ENCODE measurements around the gene SH2D1B. TPM values are rescaled to one million over a fixed set of nuclear protein-coding genes. Genes with fewer than 3 reads are reported as not detected.

Gene SH2D1B
- total and polyA plus RNA-seq, 2 donors (not counting 3 experiments of a cell fraction or from before 2014, with no cell fraction given): not detected

GRCh38 chr1:162359523-162360236 lies 52.3 kb downstream of the SH2D1B start:
- Histone ChIP-seq H3K9me3 (replicated peaks; ENCODE audit: control insufficient read depth, insufficient read depth, low read length) (no peaks in the 10 kb centered on the region), H3K9ac (replicated peaks; ENCODE audit: extremely low read depth, insufficient read depth, low read length) (no peak overlapping the region), H3K4me2 (ENCODE audit: insufficient read depth, low read length) (no peak overlapping the region), H4K20me1 (replicated peaks; ENCODE audit: control insufficient read depth, extremely low read depth, insufficient read depth, low read length) (no peaks in the 10 kb centered on the region), H3K27ac (ENCODE audit: insufficient read depth, low read depth, low read length) (no peak overlapping the region), H3K27me3 (ENCODE audit: control insufficient read depth in 2 of 2, insufficient read depth in 2 of 2, low read length in 2 of 2) (no peaks in the 10 kb centered on the region), H3K36me3 (ENCODE audit: control insufficient read depth in 2 of 2, extremely low read depth in 1 of 2, insufficient read depth in 2 of 2, low read length in 2 of 2) (peaks cover 0 to 9% of the 10 kb centered on the region in 2 experiments), H3K4me1 (ENCODE audit: control insufficient read depth, extremely low read depth, insufficient read depth, low read length) (no peaks in the 10 kb centered on the region), H3K9me1 (replicated peaks; ENCODE audit: control insufficient read depth, extremely low read depth, insufficient read depth, low read length) (no peaks in the 10 kb centered on the region), H2AFZ (ENCODE audit: low read depth, low read length) (no peak overlapping the region), H3K4me3 (replicated peaks in 1 of 3; ENCODE audit: insufficient read depth in 1 of 3, low read depth in 1 of 3, low read length in 3 of 3) (no peak overlapping the region), H3K79me2 (ENCODE audit: control insufficient read depth, insufficient read depth, low read length) (no peaks in the 10 kb centered on the region)
- FAIRE-seq (no peak), DNase-seq (ENCODE audit: low read depth, low spot score) (no peak)
- TF ChIP-seq EZH2 (IDR thresholded peaks at IDR 0.05; ENCODE audit: borderline replicate concordance, low read depth, low read length, severe bottlenecking) (no peak), POLR2A (IDR thresholded peaks at IDR 0.05; ENCODE audit: low read depth, low read length) (no peak), POLR2AphosphoS5 (IDR thresholded peaks at IDR 0.05; ENCODE audit: insufficient read depth, low read depth, low read length) (no peak), GATA2 (IDR thresholded peaks at IDR 0.05; ENCODE audit: insufficient read depth, insufficient read length, low read depth, low read length) (no peak), CTCF (IDR thresholded peaks at IDR 0.05; ENCODE audit: extremely low read depth in 1 of 2, insufficient read depth in 1 of 2, low read depth in 1 of 2, low read length in 2 of 2) (no peak), JUN (IDR thresholded peaks at IDR 0.05; ENCODE audit: borderline replicate concordance, insufficient read depth, insufficient read length, low read depth) (no peak), MYC (IDR thresholded peaks at IDR 0.05; ENCODE audit: low read depth, low read length) (no peak), MAX (IDR thresholded peaks at IDR 0.05; ENCODE audit: insufficient read depth, insufficient read length) (no peak)
- ChIA-PET POLR2A (interaction anchor here (0.7 kb wide), 1 partner anchor 356 kb away, joined by 3 read pairs; no protein-coding TSS in a partner anchor), CTCF (no interaction called here)
- dilution Hi-C loops (cut with MboI; ENCODE audit: extremely low pct_ligation_motif_present, low sequenced_read_pairs): no loop called here
- no TSS peak for BruUV-seq (replicated peaks)
- intact Hi-C loops (cut with micrococcal nuclease): no loop called here
